Kidney (tissue), 14 donors: ENCODE results near the gene PHYHIPL. TPM values are rescaled to one million over a fixed set of nuclear protein-coding genes. Genes with fewer than 3 reads are reported as not detected.

Experiments used
- DNase-seq, 5 donors: peaks; one replicate each; pipeline ENCODE4 v3.0.0-alpha.2; 2013 to 2020
- FAIRE-seq: peaks from 2 replicates; lab custom pipeline; 2012; peaks lifted over from hg19 to GRCh38; lab: Jason Lieb, UNC
- H3K27ac ChIP-seq, 2 donors: one replicate each; pipeline ENCODE4 v1.7.0; 2013; ENCODE audit warnings: low read depth in 2 of 2, low read length in 2 of 2, inconsistent platforms in 1 of 2
- H3K27me3 ChIP-seq: one replicate; pipeline ENCODE4 v1.7.1; 2013; ENCODE audit warnings: low read length, inconsistent platforms; ENCODE audit not compliant: control insufficient read depth, insufficient read depth
- H3K36me3 ChIP-seq, 3 donors: one replicate each; pipeline versions ENCODE4 v1.7.0 to v1.7.1; 2013; ENCODE audit warnings: low read length in 3 of 3, control low read depth in 1 of 3, inconsistent platforms in 1 of 3; ENCODE audit not compliant: insufficient read depth in 3 of 3, control insufficient read depth in 2 of 3
- H3K4me1 ChIP-seq, 3 donors: one replicate each; pipeline versions ENCODE4 v1.7.0 to v1.7.1; 2013; ENCODE audit warnings: low read length in 3 of 3, inconsistent platforms in 1 of 3, low read depth in 1 of 3; ENCODE audit not compliant: control insufficient read depth in 2 of 3, insufficient read depth in 2 of 3
- H3K4me3 ChIP-seq, 3 donors: one replicate each; pipeline versions ENCODE4 v1.7.0 to v1.8.1; 2013; ENCODE audit warnings: low read length in 3 of 3, control low read depth in 1 of 3, inconsistent platforms in 1 of 3
- H3K9ac ChIP-seq, 3 donors: one replicate each; pipeline versions ENCODE4 v1.7.0 to v1.7.1; 2013; ENCODE audit warnings: low read length in 3 of 3, control low read depth in 1 of 3, inconsistent platforms in 1 of 3
- H3K9me3 ChIP-seq, 3 donors: one replicate each; pipeline versions ENCODE4 v1.7.0 to v1.7.1; 2013; ENCODE audit warnings: low read length in 3 of 3, control low read depth in 1 of 3, inconsistent platforms in 1 of 3; ENCODE audit not compliant: control insufficient read depth in 2 of 3, insufficient read depth in 1 of 3
- CTCF ChIP-seq: IDR thresholded peaks from 3 replicates; pipeline ENCODE4 v1.5.1; 2012; ENCODE audit warnings: mild to moderate bottlenecking, moderate library complexity, borderline replicate concordance; ENCODE audit not compliant: insufficient read depth; ENCODE audit errors: extremely low read depth
- intact Hi-C: fragments of 100-400 bp; cut with DNase I; formaldehyde crosslinking; loops from one replicate; pipeline ENCODE4 v1.11.1; 2022
- polyA plus RNA-seq: library from polyadenylated mRNA; stranded (reverse); fragments of 350-450 nt; fragmentation: Illumina TruSeq; extraction: RNeasy Lipid Tissue Mini Kit (QIAGEN cat#74804); gene quantifications from one replicate; pipeline ENCODE4 v1.2.3, GENCODE V29; 2014; ENCODE audit warnings: low read depth, low replicate concordance; ENCODE audit not compliant: insufficient read depth
- total RNA-seq: library from RNA; stranded (reverse); fragmentation: NEBNext Ultra II Directional; extraction: Animal tissue kit (Norgen Biotek cat#: 25700); gene quantifications from one replicate; pipeline ENCODE4 v1.2.1, GENCODE V29; 2021
- donor health status: control.
- donor health status: control.
- donor health status: control.
- donor health status: control.
- donor health status: control.
- donor health status: DM: yes; HTN: yes; CAD: no.
- donor health status: Normal renal cell carcinoma (clear cell type).

The PHYHIPL gene
- total and polyA plus RNA-seq, 2 donors from 2014 or later: 12.0 to 19.2 TPM

- DNase-seq (no peak), FAIRE-seq (no peak)
- H3K27ac ChIP-seq: no peak overlapping the region
- no peak overlapping the region for H3K4me3 ChIP-seq
- peaks cover 0 to 4% (median 2%) of the 10 kb centered on the region in 3 donors for H3K36me3 ChIP-seq
- TF ChIP-seq CTCF: no peak
- H3K4me1 ChIP-seq: no peaks in the 10 kb centered on the region
- intact Hi-C loops: no loop called here
- H3K9me3 ChIP-seq: no peaks in the 10 kb centered on the region
- no peaks in the 10 kb centered on the region for H3K27me3 ChIP-seq
- no peak overlapping the region for H3K9ac ChIP-seq
Observed at GRCh38 chr10:59243611-59244195, 67.3 kb downstream of the PHYHIPL start.

GRCh38 chr10:59244871-59245270, 68.4 kb downstream of the PHYHIPL start:
- Histone ChIP-seq H3K36me3 (peaks cover 0 to 4% (median 2%) of the 10 kb centered on the region in 3 donors), H3K4me3 (no peak overlapping the region), H3K27ac (no peak overlapping the region), H3K4me1 (no peaks in the 10 kb centered on the region), H3K27me3 (no peaks in the 10 kb centered on the region), H3K9ac (no peak overlapping the region), H3K9me3 (no peaks in the 10 kb centered on the region)
- no peak for FAIRE-seq
- DNase-seq: no peak
- no peak for TF ChIP-seq CTCF
- intact Hi-C loops: no loop called here

- Histone ChIP-seq H3K4me3 (no peak overlapping the region), H3K4me1 (no peaks in the 10 kb centered on the region), H3K27me3 (no peaks in the 10 kb centered on the region), H3K27ac (no peak overlapping the region), H3K9ac (no peak overlapping the region), H3K9me3 (no peaks in the 10 kb centered on the region), H3K36me3 (peaks cover 0 to 10% (median 2%) of the 10 kb centered on the region in 3 donors)
- TF ChIP-seq CTCF: no peak
- FAIRE-seq: no peak
- no peak for DNase-seq
- intact Hi-C loops: no loop called here
Observed at GRCh38 chr10:59245686-59246085, 69.2 kb downstream of the PHYHIPL start.

- H3K36me3 ChIP-seq: peaks cover 0 to 8% (median 0%) of the 10 kb centered on the region in 3 donors
- FAIRE-seq: no peak
- no peak for TF ChIP-seq CTCF
- intact Hi-C loops: no loop called here
- no peaks in the 10 kb centered on the region for H3K9me3 ChIP-seq
- H3K27me3 ChIP-seq: no peaks in the 10 kb centered on the region
- no peak overlapping the region for H3K27ac ChIP-seq
- DNase-seq: no peak
- no peaks in the 10 kb centered on the region for H3K4me1 ChIP-seq
- no peak overlapping the region for H3K4me3 ChIP-seq
- H3K9ac ChIP-seq: no peak overlapping the region
Observed at GRCh38 chr10:59252491-59252890, 76.0 kb downstream of the PHYHIPL start.
